Epithelial cell of proximal tubule (primary cell): Measurements from ENCODE around the gene TJP3. TPM values are rescaled to one million over a fixed set of nuclear protein-coding genes. Genes with fewer than 3 reads are reported as not detected.

Experiments
- DNase-seq: peaks from one replicate; pipeline ENCODE4 v3.0.0-alpha.2; 2011; ENCODE audit warnings: low read depth
- H3K4me3 ChIP-seq: 2 replicates; pipeline ENCODE4 v1.5.1; 2011; ENCODE audit warnings: low read depth, mild to moderate bottlenecking, low read length
- total RNA-seq: library from RNA; depleted of rRNA; stranded (reverse); fragments of >200 nt; gene quantifications from 2 replicates; pipeline ENCODE4 v1.2.3, GENCODE V29; 2015
- TF ChIP-seq, protein P1 (sequence below): conservative IDR thresholded peaks from 2 replicates; pipeline ENCODE4 v1.5.1; 2012; ENCODE audit warnings: low read depth, mild to moderate bottlenecking, low read length

TJP3 gene
- total RNA-seq, 1 donor from 2014 or later, result 3.8 TPM

DNA sequence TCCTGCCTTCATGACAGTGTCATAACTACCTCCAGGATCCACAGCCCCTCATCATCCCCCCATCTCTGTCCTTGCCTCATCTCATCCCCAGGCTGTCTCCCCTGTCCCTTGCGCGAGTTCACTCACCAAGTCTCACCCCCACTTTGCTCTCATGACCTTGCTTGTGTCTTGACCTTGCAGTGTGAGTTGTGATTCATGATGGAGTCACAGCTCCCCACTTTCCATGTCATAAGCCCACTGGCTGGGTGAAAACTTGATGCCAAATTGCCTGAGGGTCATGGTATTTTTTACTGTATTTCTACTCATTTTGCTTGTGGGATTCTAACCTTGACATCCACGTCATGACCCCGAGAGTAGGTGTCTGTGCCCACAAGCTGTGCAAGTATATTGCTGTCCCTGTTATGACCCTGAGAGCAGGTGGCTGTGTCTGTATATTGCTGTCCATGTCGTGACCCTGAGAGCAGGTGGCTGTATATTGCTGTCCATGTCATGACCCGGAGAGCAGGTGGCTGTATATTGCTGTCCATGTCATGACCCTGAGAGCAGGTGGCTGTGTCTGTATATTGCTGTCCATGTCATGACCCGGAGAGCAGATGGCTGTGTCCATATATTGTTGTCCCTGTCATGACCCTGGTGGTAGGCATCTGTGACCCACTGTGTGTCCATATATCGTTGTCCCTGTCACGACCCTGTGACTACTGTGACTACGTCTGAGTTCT is 29.5 kb downstream of the TJP3 start:
- no peak for DNase-seq
- no peak overlapping the region for H3K4me3 ChIP-seq
- TF ChIP-seq, protein P1, sequence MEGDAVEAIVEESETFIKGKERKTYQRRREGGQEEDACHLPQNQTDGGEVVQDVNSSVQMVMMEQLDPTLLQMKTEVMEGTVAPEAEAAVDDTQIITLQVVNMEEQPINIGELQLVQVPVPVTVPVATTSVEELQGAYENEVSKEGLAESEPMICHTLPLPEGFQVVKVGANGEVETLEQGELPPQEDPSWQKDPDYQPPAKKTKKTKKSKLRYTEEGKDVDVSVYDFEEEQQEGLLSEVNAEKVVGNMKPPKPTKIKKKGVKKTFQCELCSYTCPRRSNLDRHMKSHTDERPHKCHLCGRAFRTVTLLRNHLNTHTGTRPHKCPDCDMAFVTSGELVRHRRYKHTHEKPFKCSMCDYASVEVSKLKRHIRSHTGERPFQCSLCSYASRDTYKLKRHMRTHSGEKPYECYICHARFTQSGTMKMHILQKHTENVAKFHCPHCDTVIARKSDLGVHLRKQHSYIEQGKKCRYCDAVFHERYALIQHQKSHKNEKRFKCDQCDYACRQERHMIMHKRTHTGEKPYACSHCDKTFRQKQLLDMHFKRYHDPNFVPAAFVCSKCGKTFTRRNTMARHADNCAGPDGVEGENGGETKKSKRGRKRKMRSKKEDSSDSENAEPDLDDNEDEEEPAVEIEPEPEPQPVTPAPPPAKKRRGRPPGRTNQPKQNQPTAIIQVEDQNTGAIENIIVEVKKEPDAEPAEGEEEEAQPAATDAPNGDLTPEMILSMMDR, result no peak

DNA sequence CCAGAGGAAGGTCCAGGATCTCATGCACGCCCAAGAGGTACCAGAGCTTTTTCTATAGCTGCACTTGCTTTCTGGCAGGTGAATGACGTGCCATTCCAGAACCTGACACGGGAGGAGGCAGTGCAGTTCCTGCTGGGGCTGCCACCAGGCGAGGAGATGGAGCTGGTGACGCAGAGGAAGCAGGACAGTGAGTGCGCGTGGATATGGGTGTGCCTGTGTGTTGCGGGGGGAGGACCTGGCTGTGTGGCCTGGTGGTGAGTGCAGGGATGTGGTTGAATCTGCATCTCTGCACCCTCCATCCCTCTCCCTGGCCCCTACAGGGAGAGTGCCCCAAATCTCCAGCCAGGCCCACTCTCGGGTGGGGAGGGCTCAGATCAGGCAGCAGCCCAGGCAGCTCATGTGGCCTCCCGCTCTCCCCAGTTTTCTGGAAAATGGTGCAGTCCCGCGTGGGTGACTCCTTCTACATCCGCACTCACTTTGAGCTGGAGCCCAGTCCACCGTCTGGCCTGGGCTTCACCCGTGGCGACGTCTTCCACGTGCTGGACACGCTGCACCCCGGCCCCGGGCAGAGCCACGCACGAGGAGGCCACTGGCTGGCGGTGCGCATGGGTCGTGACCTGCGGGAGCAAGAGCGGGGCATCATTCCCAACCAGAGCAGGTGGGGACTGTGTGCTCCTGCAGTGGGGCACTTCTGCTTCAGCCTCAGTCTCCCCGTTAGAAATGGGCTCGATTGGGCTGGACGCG is 30.5 kb downstream of the TJP3 start:
- H3K4me3 ChIP-seq, result no peak overlapping the region
- TF ChIP-seq, protein P1, result no peak
- no peak for DNase-seq

DNA sequence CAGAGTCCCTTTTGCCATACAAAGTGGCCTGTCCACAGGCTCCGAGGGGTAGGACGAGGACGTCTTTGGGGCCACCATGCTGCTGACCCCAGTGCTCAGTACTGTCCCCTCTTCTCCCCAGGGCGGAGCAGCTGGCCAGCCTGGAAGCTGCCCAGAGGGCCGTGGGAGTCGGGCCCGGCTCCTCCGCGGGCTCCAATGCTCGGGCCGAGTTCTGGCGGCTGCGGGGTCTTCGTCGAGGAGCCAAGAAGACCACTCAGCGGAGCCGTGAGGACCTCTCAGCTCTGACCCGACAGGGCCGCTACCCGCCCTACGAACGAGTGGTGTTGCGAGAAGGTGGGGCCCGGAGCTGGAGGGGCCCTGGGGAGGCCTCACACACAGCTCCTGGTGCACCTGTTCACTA is 32.2 kb downstream of the TJP3 start:
- no peak for DNase-seq
- no peak overlapping the region for H3K4me3 ChIP-seq
- TF ChIP-seq, protein P1, result no peak

DNA sequence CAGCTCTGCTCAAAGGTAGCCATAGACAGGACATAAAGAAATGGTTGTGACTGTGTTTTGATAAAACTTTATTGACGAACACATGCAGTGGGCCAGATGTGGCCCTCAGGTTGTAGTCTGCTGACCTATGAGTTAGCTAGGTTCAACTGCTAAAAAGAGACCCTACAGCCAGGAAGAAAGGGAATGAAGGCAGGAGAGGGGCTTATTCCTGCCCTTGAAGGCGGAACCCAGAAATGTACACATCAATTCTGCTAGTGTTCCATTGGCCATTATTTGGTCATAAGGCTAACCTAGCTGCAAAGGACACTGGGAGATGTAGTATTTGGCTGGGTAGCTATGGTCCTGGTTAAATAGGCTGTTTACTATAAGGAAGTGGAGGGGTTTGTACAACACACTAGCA is 35.3 kb downstream of the TJP3 start:
- TF ChIP-seq, protein P1, result no peak
- DNase-seq, result no peak
- H3K4me3 ChIP-seq, result no peak overlapping the region

DNA sequence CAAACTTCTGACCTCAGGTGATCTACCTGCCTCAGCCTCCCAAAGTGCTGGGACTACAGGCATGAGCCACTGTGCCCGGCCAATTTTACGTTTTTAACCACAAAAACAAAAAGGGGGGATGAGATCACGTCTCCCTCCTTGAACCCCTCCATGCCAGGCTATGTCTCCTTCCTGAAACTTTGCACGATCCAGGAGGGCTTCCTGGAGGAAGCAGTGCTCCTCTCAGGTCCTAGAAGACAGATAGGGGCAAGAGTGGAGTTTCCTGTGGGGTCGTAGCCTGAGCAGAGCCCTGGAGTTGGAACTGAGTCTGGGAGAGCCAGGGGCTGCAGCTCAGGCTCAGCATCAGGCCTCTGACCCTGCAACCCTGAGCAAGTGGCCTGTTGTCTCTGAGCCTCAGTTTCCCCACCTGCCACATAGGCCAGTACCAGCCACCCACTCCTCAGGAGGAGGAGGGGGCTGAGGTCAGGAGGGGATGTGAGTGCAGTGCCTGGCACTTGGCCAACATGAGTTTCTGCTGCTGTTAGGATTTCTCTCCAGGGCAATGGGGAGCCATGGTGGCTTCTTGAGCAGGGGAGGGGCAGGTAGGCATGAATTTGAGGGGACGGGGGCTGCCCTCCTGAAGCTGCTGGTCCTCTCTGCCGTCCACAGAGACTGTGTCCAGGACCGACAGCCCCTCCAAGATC is 37.3 kb downstream of the TJP3 start:
- TF ChIP-seq, protein P1, result no peak
- no peak for DNase-seq
- no peak overlapping the region for H3K4me3 ChIP-seq

DNA sequence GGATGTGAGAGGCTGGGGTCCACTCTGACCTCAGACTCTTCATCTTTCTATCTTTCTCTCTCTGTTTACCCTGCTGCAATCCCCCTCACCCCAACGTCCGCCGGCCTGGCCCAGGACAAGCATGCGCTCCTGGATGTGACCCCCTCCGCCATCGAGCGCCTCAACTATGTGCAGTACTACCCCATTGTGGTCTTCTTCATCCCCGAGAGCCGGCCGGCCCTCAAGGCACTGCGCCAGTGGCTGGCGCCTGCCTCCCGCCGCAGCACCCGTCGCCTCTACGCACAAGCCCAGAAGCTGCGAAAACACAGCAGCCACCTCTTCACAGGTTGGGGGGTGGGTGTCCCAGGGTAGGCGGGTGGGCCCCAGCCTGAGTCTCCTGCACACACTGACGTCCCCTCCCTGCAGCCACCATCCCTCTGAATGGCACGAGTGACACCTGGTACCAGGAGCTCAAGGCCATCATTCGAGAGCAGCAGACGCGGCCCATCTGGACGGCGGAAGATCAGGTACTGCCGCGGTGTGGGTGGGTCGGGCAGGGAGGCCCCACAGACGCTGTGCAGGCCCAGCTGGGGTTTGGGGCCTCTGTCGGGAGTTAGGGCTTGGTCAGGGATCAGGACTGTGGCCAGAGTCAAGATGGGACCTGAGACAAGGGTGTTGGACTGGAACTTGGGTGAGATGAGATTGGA is 38.3 kb downstream of the TJP3 start:
- no peak for DNase-seq
- TF ChIP-seq, protein P1, result no peak
- no peak overlapping the region for H3K4me3 ChIP-seq
